Endothelial cell of umbilical vein (primary cell): ENCODE measurements around the gene SLC12A7. TPM values are rescaled to one million over a fixed set of nuclear protein-coding genes. Genes with fewer than 3 reads are reported as not detected.

ENCODE experiments used
- BruUV-seq: library from RNA; stranded (reverse); fragments of 400-500 nt; replicated peaks from 2 replicates; lab custom pipeline; 2021; lab: Mats Ljungman, UMichigan
- CTCF ChIA-PET: fragments of 300-600, 350-600 bp; sonication (Branson Sonifier 250); formaldehyde crosslinking; loops from one replicate; lab custom pipeline; 2021; ENCODE audit warnings: antibody characterized with exemption, inconsistent platforms; lab: Charles Lee
- POLR2A ChIA-PET: fragments of 300-600, 350-600 bp; sonication (Branson Sonifier 250); formaldehyde crosslinking; loops from one replicate; lab custom pipeline; 2021; ENCODE audit warnings: antibody characterized with exemption, inconsistent platforms; lab: Charles Lee
- DNase-seq: peaks from one replicate; pipeline ENCODE4 v3.0.0-alpha.2; 2011; ENCODE audit warnings: low read depth, low spot score
- FAIRE-seq: peaks from 2 replicates; lab custom pipeline; 2011; peaks lifted over from hg19 to GRCh38; lab: Jason Lieb, UNC
- H2AFZ ChIP-seq: 2 replicates; pipeline ENCODE4 v1.6.0; 2012; ENCODE audit warnings: low read depth, low read length, control low read depth, inconsistent platforms
- H3K27ac ChIP-seq: 2 replicates; pipeline ENCODE4 v1.5.1; 2011; ENCODE audit warnings: low read depth, mild to moderate bottlenecking, control low read depth, low read length, moderate library complexity; ENCODE audit not compliant: insufficient read depth
- H3K27me3 ChIP-seq, 2 experiments: 2 replicates each; pipeline versions ENCODE4 v1.6.0 to v1.6.1; 2011; ENCODE audit warnings: low read length in 2 of 2, mixed read lengths in 1 of 2; ENCODE audit not compliant: control insufficient read depth in 2 of 2, insufficient read depth in 2 of 2
- H3K36me3 ChIP-seq, 2 experiments: 2 replicates in 1 of 2; 3 replicates in 1 of 2; pipeline ENCODE4 v1.5.1; 2011; ENCODE audit warnings: low read length in 2 of 2, mild to moderate bottlenecking in 1 of 2, moderate library complexity in 1 of 2; ENCODE audit not compliant: control insufficient read depth in 2 of 2, insufficient read depth in 2 of 2; ENCODE audit errors: extremely low read depth in 1 of 2
- H3K4me1 ChIP-seq: 3 replicates; pipeline ENCODE4 v1.5.1; 2011; ENCODE audit warnings: mild to moderate bottlenecking, low read length; ENCODE audit not compliant: control insufficient read depth, insufficient read depth; ENCODE audit errors: extremely low read depth
- H3K4me2 ChIP-seq: 2 replicates; pipeline ENCODE4 v1.6.1; 2011; ENCODE audit warnings: low read length, control low read depth, mixed read lengths; ENCODE audit not compliant: insufficient read depth
- H3K4me3 ChIP-seq, 3 experiments: fragments of 200-600 bp in 1 of 3; sonication (generic), shearing (Covaris generic) in 1 of 3; replicated peaks in 1 of 3; 2 replicates each; pipeline ENCODE4 v1.5.1; 2011 to 2016; ENCODE audit warnings: control low read depth in 3 of 3, low read length in 3 of 3, mild to moderate bottlenecking in 2 of 3, inconsistent platforms in 1 of 3, low read depth in 1 of 3, moderate library complexity in 1 of 3; ENCODE audit not compliant: insufficient read depth in 1 of 3
- H3K79me2 ChIP-seq: 2 replicates; pipeline ENCODE4 v1.6.0; 2012; ENCODE audit warnings: low read length, inconsistent platforms; ENCODE audit not compliant: control insufficient read depth, insufficient read depth
- H3K9ac ChIP-seq: replicated peaks from 2 replicates; pipeline ENCODE3; 2011; ENCODE audit warnings: low read length, control low read depth; ENCODE audit not compliant: insufficient read depth; ENCODE audit errors: extremely low read depth
- H3K9me1 ChIP-seq: replicated peaks from 3 replicates; pipeline ENCODE4 v1.6.0; 2011; ENCODE audit warnings: mild to moderate bottlenecking, low read length; ENCODE audit not compliant: control insufficient read depth, insufficient read depth; ENCODE audit errors: extremely low read depth
- H3K9me3 ChIP-seq: replicated peaks from 2 replicates; pipeline ENCODE4 v1.5.1; 2012; ENCODE audit warnings: low read length, inconsistent platforms; ENCODE audit not compliant: control insufficient read depth, insufficient read depth
- H4K20me1 ChIP-seq: replicated peaks from 2 replicates; pipeline ENCODE3; 2011; ENCODE audit warnings: mild to moderate bottlenecking, low read length; ENCODE audit not compliant: control insufficient read depth, insufficient read depth; ENCODE audit errors: extremely low read depth
- EZH2 ChIP-seq: IDR thresholded peaks from 2 replicates; pipeline ENCODE4 v1.6.1; 2012; ENCODE audit warnings: borderline replicate concordance, low read depth, mild to moderate bottlenecking, moderate library complexity, low read length, inconsistent platforms; ENCODE audit not compliant: severe bottlenecking
- FOS ChIP-seq: IDR thresholded peaks from 2 replicates; pipeline ENCODE4 v1.6.1; 2011; ENCODE audit warnings: mild to moderate bottlenecking, low read length, moderate library complexity, borderline replicate concordance; ENCODE audit not compliant: insufficient read depth
- GATA2 ChIP-seq: IDR thresholded peaks from 2 replicates; pipeline ENCODE4 v1.7.0; 2011; ENCODE audit warnings: low read depth, mild to moderate bottlenecking, moderate library complexity, mixed read lengths, low read length; ENCODE audit not compliant: insufficient read length, insufficient read depth
- JUN ChIP-seq: IDR thresholded peaks from 2 replicates; pipeline ENCODE4 v1.6.1; 2011; ENCODE audit warnings: borderline replicate concordance, low read depth; ENCODE audit not compliant: insufficient read length, insufficient read depth
- MYC ChIP-seq: IDR thresholded peaks from one replicate; pipeline ENCODE4 v1.6.1; 2011; ENCODE audit warnings: mild to moderate bottlenecking, low read depth, low read length
- POLR2A ChIP-seq: IDR thresholded peaks from 2 replicates; pipeline ENCODE4 v1.6.1; 2012; ENCODE audit warnings: low read depth, mild to moderate bottlenecking, control low read depth, low read length
- POLR2AphosphoS5 ChIP-seq: IDR thresholded peaks from 2 replicates; pipeline ENCODE4 v1.6.1; 2012; ENCODE audit warnings: low read depth, mild to moderate bottlenecking, control low read depth, low read length, moderate library complexity; ENCODE audit not compliant: insufficient read depth
- dilution Hi-C: fragments of 300-500 bp; cut with MboI; formaldehyde crosslinking; loops from one replicate; pipeline ENCODE4 v1.15.0; 2019; ENCODE audit warnings: low sequenced_read_pairs; ENCODE audit not compliant: extremely low pct_ligation_motif_present
- intact Hi-C: fragments of 100-400 bp; cut with micrococcal nuclease; formaldehyde crosslinking; loops from one replicate; pipeline ENCODE4 v1.10.0; 2022
- polyA plus RNA-seq, 4 experiments: library from polyadenylated mRNA; depleted of rRNA in 3 of 4; stranded (reverse) in 3 of 4; unstranded in 1 of 4; fragments of >200 nt; gene quantifications; 2 replicates each; pipeline versions ENCODE4 v1.2.1 to v1.2.3, GENCODE V29; 2011 to 2012; ENCODE audit warnings: missing spikeins in 1 of 4
- total RNA-seq: library from RNA; stranded (reverse); gene quantifications from 2 replicates; pipeline ENCODE4 v1.2.3, GENCODE V29; 2021
- TF ChIP-seq, protein P1 (sequence below): IDR thresholded peaks from 2 replicates; pipeline ENCODE4 v1.6.1; 2011; ENCODE audit not compliant: insufficient read depth, insufficient read length
- TF ChIP-seq, protein P2 (sequence below), 2 donors: IDR thresholded peaks; 1 replicate in 1 of 2; 2 replicates in 1 of 2; pipeline ENCODE4 v1.5.1; 2011; ENCODE audit warnings: low read length in 2 of 2, mild to moderate bottlenecking in 2 of 2, moderate library complexity in 2 of 2, control low read depth in 1 of 2, inconsistent platforms in 1 of 2, low read depth in 1 of 2; ENCODE audit not compliant: insufficient read depth in 1 of 2; ENCODE audit errors: extremely low read depth in 1 of 2

Gene SLC12A7
- total and polyA plus RNA-seq, 2 donors (not counting 3 experiments of a cell fraction or from before 2014, with no cell fraction given): 16.4 to 38.8 TPM

DNA sequence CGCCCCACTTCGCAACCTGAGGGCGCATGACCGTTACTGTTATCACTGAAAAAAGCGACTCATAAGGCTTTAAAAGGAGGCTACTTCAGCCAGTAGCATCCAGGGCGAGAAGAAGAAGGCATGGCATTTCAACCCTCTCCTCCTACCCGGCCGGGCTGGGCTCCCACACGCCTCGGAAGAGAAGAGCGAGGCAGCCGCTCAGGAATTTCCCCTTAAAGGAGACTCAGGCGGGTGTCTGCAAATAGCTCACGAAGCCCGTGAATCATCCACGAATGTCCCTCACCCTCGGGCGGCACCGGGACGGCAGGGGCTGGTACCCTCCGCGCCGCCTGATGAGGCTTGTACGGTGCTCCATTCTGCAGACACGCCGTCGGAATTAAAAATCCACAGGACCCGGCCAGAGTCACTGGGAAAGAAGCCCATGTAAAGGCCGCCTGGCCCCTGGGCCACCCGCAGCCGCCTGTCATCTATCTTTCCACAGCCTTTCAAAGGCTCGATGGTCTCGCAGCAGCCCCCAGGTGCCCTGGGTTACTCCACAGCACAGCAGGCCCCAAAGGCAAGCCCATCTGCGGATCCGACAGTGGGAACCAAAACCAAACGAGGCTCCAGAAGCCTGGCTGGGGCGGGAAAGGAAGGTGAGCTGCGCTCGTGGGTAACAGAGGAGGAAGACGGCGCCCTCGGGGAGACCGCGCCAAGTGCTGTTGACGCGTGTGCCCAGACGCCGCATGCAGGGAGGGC, 11.8 kb downstream of the SLC12A7 start:
- FAIRE-seq: no peak
- Histone ChIP-seq H3K9me1 (no peaks in the 10 kb centered on the region), H3K36me3 (no peaks in the 10 kb centered on the region), H3K4me2 (no peak overlapping the region), H3K9me3 (no peaks in the 10 kb centered on the region), H2AFZ (no peak overlapping the region), H3K27me3 (no peaks in the 10 kb centered on the region), H3K4me1 (peaks cover 5% of the 10 kb centered on the region), H3K27ac (no peak overlapping the region), H4K20me1 (no peaks in the 10 kb centered on the region), H3K9ac (no peak overlapping the region), H3K4me3 (no peak overlapping the region), H3K79me2 (peaks cover 4% of the 10 kb centered on the region)
- no peak for TF ChIP-seq EZH2
- no peak for TF ChIP-seq FOS
- no peak for TF ChIP-seq POLR2A
- TF ChIP-seq, protein P1, sequence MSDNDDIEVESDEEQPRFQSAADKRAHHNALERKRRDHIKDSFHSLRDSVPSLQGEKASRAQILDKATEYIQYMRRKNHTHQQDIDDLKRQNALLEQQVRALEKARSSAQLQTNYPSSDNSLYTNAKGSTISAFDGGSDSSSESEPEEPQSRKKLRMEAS: no peak
- no peak for TF ChIP-seq JUN
- TF ChIP-seq GATA2: no peak
- TF ChIP-seq, protein P2, sequence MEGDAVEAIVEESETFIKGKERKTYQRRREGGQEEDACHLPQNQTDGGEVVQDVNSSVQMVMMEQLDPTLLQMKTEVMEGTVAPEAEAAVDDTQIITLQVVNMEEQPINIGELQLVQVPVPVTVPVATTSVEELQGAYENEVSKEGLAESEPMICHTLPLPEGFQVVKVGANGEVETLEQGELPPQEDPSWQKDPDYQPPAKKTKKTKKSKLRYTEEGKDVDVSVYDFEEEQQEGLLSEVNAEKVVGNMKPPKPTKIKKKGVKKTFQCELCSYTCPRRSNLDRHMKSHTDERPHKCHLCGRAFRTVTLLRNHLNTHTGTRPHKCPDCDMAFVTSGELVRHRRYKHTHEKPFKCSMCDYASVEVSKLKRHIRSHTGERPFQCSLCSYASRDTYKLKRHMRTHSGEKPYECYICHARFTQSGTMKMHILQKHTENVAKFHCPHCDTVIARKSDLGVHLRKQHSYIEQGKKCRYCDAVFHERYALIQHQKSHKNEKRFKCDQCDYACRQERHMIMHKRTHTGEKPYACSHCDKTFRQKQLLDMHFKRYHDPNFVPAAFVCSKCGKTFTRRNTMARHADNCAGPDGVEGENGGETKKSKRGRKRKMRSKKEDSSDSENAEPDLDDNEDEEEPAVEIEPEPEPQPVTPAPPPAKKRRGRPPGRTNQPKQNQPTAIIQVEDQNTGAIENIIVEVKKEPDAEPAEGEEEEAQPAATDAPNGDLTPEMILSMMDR (IDR thresholded peaks at IDR 0.05; ENCODE audit: extremely low read depth in 1 of 2, insufficient read depth in 1 of 2, low read depth in 1 of 2, low read length in 2 of 2): no peak
- no peak for TF ChIP-seq POLR2AphosphoS5
- no peak for TF ChIP-seq MYC
- POLR2A ChIA-PET: no interaction called here
- CTCF ChIA-PET: no interaction called here
- no TSS peak for BruUV-seq
- dilution Hi-C loops (no loop called here), intact Hi-C loops (no loop called here)
- no peak for DNase-seq
